Subcutaneous abdominal adipose tissue (tissue), 5 donors: Measurements from ENCODE around the gene OR2H1.
"Not testable (repeated sequence)": the region's sequence is repeated elsewhere in the genome, so short reads cannot be mapped to it uniquely, and the experiment has no call there.

ENCODE experiments used
- H3K27ac ChIP-seq: one replicate; pipeline ENCODE4 v1.7.0; 2013; ENCODE audit warnings: low read depth, mild to moderate bottlenecking, inconsistent platforms, low read length, moderate library complexity
- H3K27me3 ChIP-seq, 5 donors: one replicate each; pipeline ENCODE4 v1.7.0; 2013; ENCODE audit warnings: low read length in 5 of 5, inconsistent platforms in 1 of 5; ENCODE audit not compliant: control insufficient read depth in 5 of 5, insufficient read depth in 4 of 5
- H3K36me3 ChIP-seq, 5 donors: one replicate each; pipeline ENCODE4 v1.7.0; 2013; ENCODE audit warnings: low read length in 5 of 5; ENCODE audit not compliant: control insufficient read depth in 5 of 5, insufficient read depth in 5 of 5
- H3K4me1 ChIP-seq, 5 donors: one replicate each; pipeline ENCODE4 v1.7.0; 2013; ENCODE audit warnings: low read length in 5 of 5, mild to moderate bottlenecking in 3 of 5, moderate library complexity in 1 of 5; ENCODE audit not compliant: control insufficient read depth in 5 of 5, insufficient read depth in 5 of 5
- H3K4me3 ChIP-seq, 5 donors: one replicate each; pipeline ENCODE4 v1.7.0; 2013; ENCODE audit warnings: low read length in 5 of 5, low read depth in 1 of 5
- H3K9ac ChIP-seq, 5 donors: one replicate each; pipeline ENCODE4 v1.7.0; 2013; ENCODE audit warnings: low read length in 5 of 5, mild to moderate bottlenecking in 4 of 5, moderate library complexity in 3 of 5
- H3K9me3 ChIP-seq, 5 donors: one replicate each; pipeline ENCODE4 v1.7.0; 2013; ENCODE audit warnings: low read length in 5 of 5; ENCODE audit not compliant: control insufficient read depth in 5 of 5
- donor health status: healthy.
- donor health status: healthy.
- donor health status: healthy.
- donor health status: healthy.
- donor health status: healthy.

The OR2H1 gene

DNA sequence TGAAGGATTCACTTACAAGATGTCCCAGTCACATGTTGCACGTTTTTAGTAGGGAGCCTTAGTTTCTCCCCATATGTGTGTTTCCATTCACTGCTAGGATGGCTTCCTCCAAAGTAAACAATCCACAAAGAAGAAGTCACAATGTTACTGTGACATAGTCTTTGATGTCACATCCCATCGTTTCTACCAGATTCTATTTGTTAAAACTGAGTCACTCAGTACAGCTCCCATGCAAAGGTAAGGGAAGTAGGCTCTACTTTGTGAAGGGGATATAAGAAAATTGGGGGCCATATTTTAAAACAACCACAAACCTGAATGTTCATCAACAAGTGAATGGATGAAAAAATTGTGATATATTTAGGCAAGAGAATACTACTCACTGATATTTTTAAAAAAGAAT lies at the start of gene OR2H1, which contains the start of gene OR11A1:
TSS of gene OR2H1 (plus strand) at position 185 of the 400 bp plus-strand sequence. CDS start 4,615 bp downstream, outside the sequence.
TSS of gene OR11A1 (minus strand) at position 101 of the 400 bp plus-strand sequence. CDS start 29,430 bp downstream, outside the sequence.
- Histone ChIP-seq H3K27ac (no peak within 1 kb of the TSS), H3K9me3 (no peaks in the 10 kb centered on the region), H3K4me3 (no peak within 1 kb of the TSS), H3K4me1 (no peaks in the 10 kb centered on the region), H3K9ac (no peak within 1 kb of the TSS), H3K27me3 (no peaks in the 10 kb centered on the region), H3K36me3 (no peaks in the 10 kb centered on the region)

- Histone ChIP-seq H3K4me3 (no peak within 1 kb of the TSS), H3K9ac (no peak within 1 kb of the TSS), H3K36me3 (no peaks in the 10 kb centered on the region)
Observed at GRCh38 chr6:29414588-29414987, 42.4 kb upstream of the OR2H1 start, which contains the start of gene OR12D1. Gene OR12D1, plus strand, starts transcription at chr6:29414928.

DNA sequence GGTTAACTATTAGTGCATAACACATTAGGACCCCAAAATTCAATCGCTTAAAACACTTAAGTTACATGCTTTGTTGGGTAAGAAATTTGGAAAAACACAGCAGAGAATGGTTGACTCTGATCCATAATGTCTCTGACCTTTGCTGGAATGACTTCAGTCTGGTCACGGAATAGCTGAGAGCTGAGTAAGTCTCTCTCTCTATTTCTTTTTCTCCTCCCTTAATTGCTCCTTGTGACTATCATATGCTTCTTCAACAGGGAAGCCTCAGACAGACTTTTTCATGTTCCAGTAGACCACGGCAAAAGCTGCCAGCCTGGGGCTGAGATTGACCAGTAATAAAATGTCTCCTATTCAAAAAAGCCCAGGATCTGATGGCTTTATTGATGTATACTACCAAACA lies 37.4 kb upstream of the OR2H1 start:
- Histone ChIP-seq H3K27ac (no peak overlapping the region), H3K4me3 (no peak overlapping the region), H3K27me3 (no peaks in the 10 kb centered on the region), H3K4me1 (no peaks in the 10 kb centered on the region), H3K9ac (no peak overlapping the region), H3K36me3 (no peaks in the 10 kb centered on the region), H3K9me3 (peaks cover 0 to 2% (median 0%) of the 10 kb centered on the region in 5 donors)

More at GRCh38 chr6:29414588-29414987, 42.4 kb upstream of the OR2H1 start, which contains the start of gene OR12D1:
- H3K9me3 ChIP-seq, result peaks cover 0 to 5% (median 2%) of the 10 kb centered on the region in 5 donors
- H3K27ac ChIP-seq, result no peak within 1 kb of the TSS
- H3K4me1 ChIP-seq, result no peaks in the 10 kb centered on the region
- no peaks in the 10 kb centered on the region for H3K27me3 ChIP-seq

DNA sequence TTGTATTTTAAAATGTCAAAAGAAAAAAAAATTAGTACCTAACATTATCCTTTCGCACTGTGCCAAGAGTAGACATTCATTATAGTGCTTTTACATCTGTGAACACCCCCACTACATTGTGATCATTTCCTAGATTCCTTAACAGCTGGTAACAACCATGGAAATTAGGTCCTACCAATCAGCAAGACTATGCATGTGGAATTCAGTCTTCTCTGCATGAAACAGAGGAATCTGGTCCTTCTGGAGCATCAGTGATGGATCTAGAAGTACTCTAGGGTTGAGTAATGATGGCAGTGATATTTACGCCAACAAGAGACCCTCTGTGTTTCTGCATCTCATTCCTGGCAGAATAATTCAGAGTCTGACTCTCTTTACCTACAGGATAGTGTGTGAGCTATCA lies 32.8 kb upstream of the OR2H1 start:
- no peaks in the 10 kb centered on the region for H3K36me3 ChIP-seq
- no peak overlapping the region for H3K27ac ChIP-seq
- no peak overlapping the region for H3K9ac ChIP-seq
- no peaks in the 10 kb centered on the region for H3K27me3 ChIP-seq
- peaks cover 0 to 2% (median 0%) of the 10 kb centered on the region in 5 donors for H3K9me3 ChIP-seq
- H3K4me3 ChIP-seq, result no peak overlapping the region
- H3K4me1 ChIP-seq, result no peaks in the 10 kb centered on the region

- Histone ChIP-seq H3K9ac (no peak overlapping the region), H3K36me3 (no peaks in the 10 kb centered on the region), H3K27ac (no peak overlapping the region), H3K4me3 (no peak overlapping the region), H3K4me1 (no peaks in the 10 kb centered on the region), H3K27me3 (no peaks in the 10 kb centered on the region), H3K9me3 (peaks cover 0 to 2% (median 0%) of the 10 kb centered on the region in 5 donors)
Observed at GRCh38 chr6:29424575-29424974, 32.4 kb upstream of the OR2H1 start.

GRCh38 chr6:29425075-29425474 lies 31.9 kb upstream of the OR2H1 start:
- peaks cover 0 to 2% (median 0%) of the 10 kb centered on the region in 5 donors for H3K9me3 ChIP-seq
- H3K36me3 ChIP-seq, result no peaks in the 10 kb centered on the region
- H3K4me3 ChIP-seq, result no peak overlapping the region
- H3K27ac ChIP-seq, result no peak overlapping the region
- H3K9ac ChIP-seq, result no peak overlapping the region
- H3K27me3 ChIP-seq, result no peaks in the 10 kb centered on the region
- no peaks in the 10 kb centered on the region for H3K4me1 ChIP-seq

- Histone ChIP-seq H3K27me3 (no peaks in the 10 kb centered on the region), H3K4me3 (no peak overlapping the region), H3K4me1 (no peaks in the 10 kb centered on the region), H3K36me3 (no peaks in the 10 kb centered on the region), H3K9ac (no peak overlapping the region), H3K27ac (no peak overlapping the region), H3K9me3 (no peaks in the 10 kb centered on the region)
Observed at GRCh38 chr6:29426654-29427053, 30.3 kb upstream of the OR2H1 start.

DNA sequence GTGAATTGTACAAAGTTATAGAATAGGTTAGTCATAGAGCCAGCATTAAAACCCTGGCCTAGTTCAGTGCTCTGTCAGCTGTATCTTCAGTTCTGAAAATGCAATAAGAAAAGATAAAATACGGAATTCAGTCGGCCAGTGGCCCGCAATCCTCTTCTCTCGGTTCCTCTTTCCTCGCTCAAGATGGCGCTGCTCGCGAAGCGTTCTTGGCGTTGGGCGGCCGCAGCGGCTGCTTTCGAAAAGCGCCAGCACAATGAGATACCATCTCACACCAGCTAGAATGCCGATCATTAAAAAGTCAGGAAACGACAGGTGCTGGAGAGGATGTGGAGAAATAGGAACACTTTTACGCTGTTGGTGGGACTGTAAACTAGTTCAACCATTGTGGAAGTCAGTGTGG lies 20.2 kb upstream of the OR2H1 start:
- H3K36me3 ChIP-seq, H3K27ac ChIP-seq, H3K9me3 ChIP-seq, H3K9ac ChIP-seq, H3K27me3 ChIP-seq, H3K4me3 ChIP-seq, H3K4me1 ChIP-seq: not testable (repeated sequence)

DNA sequence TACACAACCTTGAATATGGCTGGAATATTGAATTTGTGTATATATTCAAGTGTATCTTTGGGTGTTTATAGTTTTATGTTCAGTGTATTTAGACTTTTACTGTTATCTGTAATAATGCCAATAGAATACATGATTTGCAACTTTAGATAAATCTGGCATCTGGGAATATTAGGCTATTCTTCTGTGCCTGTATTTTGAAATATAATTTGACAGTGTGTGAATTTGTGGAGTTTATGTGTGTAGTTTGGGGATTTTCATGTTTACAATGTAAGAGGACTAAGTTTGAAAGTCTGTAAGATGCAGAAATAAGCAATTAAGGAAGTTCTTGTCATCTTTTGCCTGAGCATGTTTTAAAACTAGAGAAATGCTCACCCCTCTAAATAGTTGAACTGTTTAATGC lies 17.9 kb upstream of the OR2H1 start, which contains the start of gene OR10C1:
TSS of gene OR10C1 (plus strand) at position 301 of the 400 bp plus-strand sequence. CDS start 710 bp downstream, outside the sequence.
- no peak within 1 kb of the TSS for H3K9ac ChIP-seq

DNA sequence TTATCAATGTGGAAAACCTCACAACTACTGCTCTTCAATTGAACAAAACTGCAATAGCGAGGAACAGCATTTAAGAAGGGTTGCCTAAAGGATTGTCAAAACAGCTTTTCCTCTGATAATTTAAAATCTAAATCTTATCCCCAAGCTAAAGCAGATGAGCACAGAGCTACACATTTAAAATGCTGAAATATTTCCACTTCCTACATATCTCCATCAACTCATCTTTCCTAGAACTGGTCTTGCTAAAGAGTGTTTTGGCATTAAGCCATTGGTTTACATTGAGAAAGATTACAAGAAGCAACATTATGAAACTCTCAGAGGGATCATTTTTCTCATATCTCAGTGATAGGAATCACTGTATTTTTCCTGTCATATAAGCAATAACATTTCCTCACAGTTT lies 14.2 kb upstream of the OR2H1 start:
- H3K27ac ChIP-seq, result no peak overlapping the region
- H3K9me3 ChIP-seq, result peaks cover 0 to 6% (median 2%) of the 10 kb centered on the region in 5 donors
- no peak overlapping the region for H3K4me3 ChIP-seq
- no peaks in the 10 kb centered on the region for H3K4me1 ChIP-seq
- peaks cover 0 to 7% (median 0%) of the 10 kb centered on the region in 5 donors for H3K27me3 ChIP-seq
- no peak overlapping the region for H3K9ac ChIP-seq
- H3K36me3 ChIP-seq, result no peaks in the 10 kb centered on the region

More for the DNA sequence above, 17.9 kb upstream of the OR2H1 start, which contains the start of gene OR10C1:
- H3K27ac ChIP-seq, result no peak within 1 kb of the TSS
- H3K4me3 ChIP-seq, result no peak within 1 kb of the TSS
- H3K36me3 ChIP-seq, result no peaks in the 10 kb centered on the region
- H3K4me1 ChIP-seq, result no peaks in the 10 kb centered on the region
- peaks cover 0 to 2% (median 0%) of the 10 kb centered on the region in 5 donors for H3K9me3 ChIP-seq
- H3K27me3 ChIP-seq, result peaks cover 0 to 3% (median 0%) of the 10 kb centered on the region in 5 donors
